IPS-NIHi11 (cell line): ENCODE data around the gene OR52I2.
A peak's percentile ranks its signal among the peaks of the same experiment; 100 is the strongest.

Source experiments
- DNase-seq: peaks from one replicate; pipeline ENCODE4 v3.0.0; 2012; ENCODE audit warnings: mixed read lengths, low spot score

Gene OR52I2

GRCh38 chr11:4581443-4581842, at the start of gene OR52I2:
OR52I2 (plus strand) TSS chr11:4581743.
- no peak for DNase-seq

GRCh38 chr11:4539603-4540219, 41.8 kb upstream of the OR52I2 start:
- DNase-seq = peak; percentile 67

GRCh38 chr11:4541071-4541470, 40.5 kb upstream of the OR52I2 start:
- no peak for DNase-seq

- no peak for DNase-seq
Measured at GRCh38 chr11:4543561-4543960, 38.0 kb upstream of the OR52I2 start.

- no peak for DNase-seq
Measured at GRCh38 chr11:4544891-4545290, 36.7 kb upstream of the OR52I2 start, which contains the start of gene OR52M1. OR52M1 (plus strand) TSS chr11:4545191; CDS start chr11:4545191, 0 bp downstream.

- no peak for DNase-seq
Measured at GRCh38 chr11:4546878-4547277, 34.7 kb upstream of the OR52I2 start.

GRCh38 chr11:4547416-4547815, 34.1 kb upstream of the OR52I2 start:
- DNase-seq = no peak

- peak; percentile 43 for DNase-seq
Measured at GRCh38 chr11:4551346-4551979, 30.1 kb upstream of the OR52I2 start.

GRCh38 chr11:4559527-4560440, 21.8 kb upstream of the OR52I2 start:
- no peak for DNase-seq

GRCh38 chr11:4560467-4560866, 21.1 kb upstream of the OR52I2 start:
- no peak for DNase-seq

GRCh38 chr11:4565371-4565770, 16.2 kb upstream of the OR52I2 start:
- no peak for DNase-seq

- DNase-seq = no peak
Measured at GRCh38 chr11:4569075-4569474, 12.5 kb upstream of the OR52I2 start.

GRCh38 chr11:4576880-4577279, 4.7 kb upstream of the OR52I2 start:
- no peak for DNase-seq

GRCh38 chr11:4577761-4578160, 3.8 kb upstream of the OR52I2 start:
- DNase-seq = no peak

GRCh38 chr11:4578624-4579023, 2.9 kb upstream of the OR52I2 start:
- DNase-seq = no peak

GRCh38 chr11:4580124-4580523, 1.4 kb upstream of the OR52I2 start:
- no peak for DNase-seq

GRCh38 chr11:4589017-4589416, 7.5 kb downstream of the OR52I2 start:
- DNase-seq = no peak

GRCh38 chr11:4593739-4594138, 12.2 kb downstream of the OR52I2 start, which contains the start of gene OR52I1:
OR52I1 (plus strand) TSS chr11:4594039; CDS start chr11:4594039, 0 bp downstream.
- no peak for DNase-seq

GRCh38 chr11:4605057-4605456, 23.5 kb downstream of the OR52I2 start:
- DNase-seq = no peak

- DNase-seq = no peak
Measured at GRCh38 chr11:4606231-4607015, 24.9 kb downstream of the OR52I2 start.

- DNase-seq = no peak
Measured at GRCh38 chr11:4607096-4607495, 25.6 kb downstream of the OR52I2 start.
